Endothelial cell of umbilical vein (primary cell): Measurements from ENCODE around the gene SLC47A1. TPM values are rescaled to one million over a fixed set of nuclear protein-coding genes. Genes with fewer than 3 reads are reported as not detected.

Source experiments
- BruUV-seq: library from RNA; stranded (reverse); fragments of 400-500 nt; replicated peaks from 2 replicates; lab custom pipeline; 2021; lab: Mats Ljungman, UMichigan
- CTCF ChIA-PET: fragments of 300-600, 350-600 bp; sonication (Branson Sonifier 250); formaldehyde crosslinking; loops from one replicate; lab custom pipeline; 2021; ENCODE audit warnings: antibody characterized with exemption, inconsistent platforms; lab: Charles Lee
- POLR2A ChIA-PET: fragments of 300-600, 350-600 bp; sonication (Branson Sonifier 250); formaldehyde crosslinking; loops from one replicate; lab custom pipeline; 2021; ENCODE audit warnings: antibody characterized with exemption, inconsistent platforms; lab: Charles Lee
- DNase-seq: peaks from one replicate; pipeline ENCODE4 v3.0.0-alpha.2; 2011; ENCODE audit warnings: low read depth, low spot score
- FAIRE-seq: peaks from 2 replicates; lab custom pipeline; 2011; peaks lifted over from hg19 to GRCh38; lab: Jason Lieb, UNC
- H2AFZ ChIP-seq: 2 replicates; pipeline ENCODE4 v1.6.0; 2012; ENCODE audit warnings: low read depth, low read length, control low read depth, inconsistent platforms
- H3K27ac ChIP-seq: 2 replicates; pipeline ENCODE4 v1.5.1; 2011; ENCODE audit warnings: low read depth, mild to moderate bottlenecking, control low read depth, low read length, moderate library complexity; ENCODE audit not compliant: insufficient read depth
- H3K27me3 ChIP-seq, 2 experiments: 2 replicates each; pipeline versions ENCODE4 v1.6.0 to v1.6.1; 2011; ENCODE audit warnings: low read length in 2 of 2, mixed read lengths in 1 of 2; ENCODE audit not compliant: control insufficient read depth in 2 of 2, insufficient read depth in 2 of 2
- H3K36me3 ChIP-seq, 2 experiments: 2 replicates in 1 of 2; 3 replicates in 1 of 2; pipeline ENCODE4 v1.5.1; 2011; ENCODE audit warnings: low read length in 2 of 2, mild to moderate bottlenecking in 1 of 2, moderate library complexity in 1 of 2; ENCODE audit not compliant: control insufficient read depth in 2 of 2, insufficient read depth in 2 of 2; ENCODE audit errors: extremely low read depth in 1 of 2
- H3K4me1 ChIP-seq: 3 replicates; pipeline ENCODE4 v1.5.1; 2011; ENCODE audit warnings: mild to moderate bottlenecking, low read length; ENCODE audit not compliant: control insufficient read depth, insufficient read depth; ENCODE audit errors: extremely low read depth
- H3K4me2 ChIP-seq: 2 replicates; pipeline ENCODE4 v1.6.1; 2011; ENCODE audit warnings: low read length, control low read depth, mixed read lengths; ENCODE audit not compliant: insufficient read depth
- H3K4me3 ChIP-seq, 3 experiments: fragments of 200-600 bp in 1 of 3; sonication (generic), shearing (Covaris generic) in 1 of 3; replicated peaks in 1 of 3; 2 replicates each; pipeline ENCODE4 v1.5.1; 2011 to 2016; ENCODE audit warnings: control low read depth in 3 of 3, low read length in 3 of 3, mild to moderate bottlenecking in 2 of 3, inconsistent platforms in 1 of 3, low read depth in 1 of 3, moderate library complexity in 1 of 3; ENCODE audit not compliant: insufficient read depth in 1 of 3
- H3K79me2 ChIP-seq: 2 replicates; pipeline ENCODE4 v1.6.0; 2012; ENCODE audit warnings: low read length, inconsistent platforms; ENCODE audit not compliant: control insufficient read depth, insufficient read depth
- H3K9ac ChIP-seq: replicated peaks from 2 replicates; pipeline ENCODE3; 2011; ENCODE audit warnings: low read length, control low read depth; ENCODE audit not compliant: insufficient read depth; ENCODE audit errors: extremely low read depth
- H3K9me1 ChIP-seq: replicated peaks from 3 replicates; pipeline ENCODE4 v1.6.0; 2011; ENCODE audit warnings: mild to moderate bottlenecking, low read length; ENCODE audit not compliant: control insufficient read depth, insufficient read depth; ENCODE audit errors: extremely low read depth
- H3K9me3 ChIP-seq: replicated peaks from 2 replicates; pipeline ENCODE4 v1.5.1; 2012; ENCODE audit warnings: low read length, inconsistent platforms; ENCODE audit not compliant: control insufficient read depth, insufficient read depth
- H4K20me1 ChIP-seq: replicated peaks from 2 replicates; pipeline ENCODE3; 2011; ENCODE audit warnings: mild to moderate bottlenecking, low read length; ENCODE audit not compliant: control insufficient read depth, insufficient read depth; ENCODE audit errors: extremely low read depth
- EZH2 ChIP-seq: IDR thresholded peaks from 2 replicates; pipeline ENCODE4 v1.6.1; 2012; ENCODE audit warnings: borderline replicate concordance, low read depth, mild to moderate bottlenecking, moderate library complexity, low read length, inconsistent platforms; ENCODE audit not compliant: severe bottlenecking
- FOS ChIP-seq: IDR thresholded peaks from 2 replicates; pipeline ENCODE4 v1.6.1; 2011; ENCODE audit warnings: mild to moderate bottlenecking, low read length, moderate library complexity, borderline replicate concordance; ENCODE audit not compliant: insufficient read depth
- GATA2 ChIP-seq: IDR thresholded peaks from 2 replicates; pipeline ENCODE4 v1.7.0; 2011; ENCODE audit warnings: low read depth, mild to moderate bottlenecking, moderate library complexity, mixed read lengths, low read length; ENCODE audit not compliant: insufficient read length, insufficient read depth
- JUN ChIP-seq: IDR thresholded peaks from 2 replicates; pipeline ENCODE4 v1.6.1; 2011; ENCODE audit warnings: borderline replicate concordance, low read depth; ENCODE audit not compliant: insufficient read length, insufficient read depth
- MYC ChIP-seq: IDR thresholded peaks from one replicate; pipeline ENCODE4 v1.6.1; 2011; ENCODE audit warnings: mild to moderate bottlenecking, low read depth, low read length
- POLR2A ChIP-seq: IDR thresholded peaks from 2 replicates; pipeline ENCODE4 v1.6.1; 2012; ENCODE audit warnings: low read depth, mild to moderate bottlenecking, control low read depth, low read length
- POLR2AphosphoS5 ChIP-seq: IDR thresholded peaks from 2 replicates; pipeline ENCODE4 v1.6.1; 2012; ENCODE audit warnings: low read depth, mild to moderate bottlenecking, control low read depth, low read length, moderate library complexity; ENCODE audit not compliant: insufficient read depth
- dilution Hi-C: fragments of 300-500 bp; cut with MboI; formaldehyde crosslinking; loops from one replicate; pipeline ENCODE4 v1.15.0; 2019; ENCODE audit warnings: low sequenced_read_pairs; ENCODE audit not compliant: extremely low pct_ligation_motif_present
- intact Hi-C: fragments of 100-400 bp; cut with micrococcal nuclease; formaldehyde crosslinking; loops from one replicate; pipeline ENCODE4 v1.10.0; 2022
- polyA plus RNA-seq, 4 experiments: library from polyadenylated mRNA; depleted of rRNA in 3 of 4; stranded (reverse) in 3 of 4; unstranded in 1 of 4; fragments of >200 nt; gene quantifications; 2 replicates each; pipeline versions ENCODE4 v1.2.1 to v1.2.3, GENCODE V29; 2011 to 2012; ENCODE audit warnings: missing spikeins in 1 of 4
- total RNA-seq: library from RNA; stranded (reverse); gene quantifications from 2 replicates; pipeline ENCODE4 v1.2.3, GENCODE V29; 2021
- TF ChIP-seq, protein P1 (sequence below): IDR thresholded peaks from 2 replicates; pipeline ENCODE4 v1.6.1; 2011; ENCODE audit not compliant: insufficient read depth, insufficient read length
- TF ChIP-seq, protein P2 (sequence below), 2 donors: IDR thresholded peaks; 1 replicate in 1 of 2; 2 replicates in 1 of 2; pipeline ENCODE4 v1.5.1; 2011; ENCODE audit warnings: low read length in 2 of 2, mild to moderate bottlenecking in 2 of 2, moderate library complexity in 2 of 2, control low read depth in 1 of 2, inconsistent platforms in 1 of 2, low read depth in 1 of 2; ENCODE audit not compliant: insufficient read depth in 1 of 2; ENCODE audit errors: extremely low read depth in 1 of 2

SLC47A1 gene
- total and polyA plus RNA-seq, 2 donors (not counting 3 experiments of a cell fraction or from before 2014, with no cell fraction given) = 3.3 to 6.9 TPM

DNA sequence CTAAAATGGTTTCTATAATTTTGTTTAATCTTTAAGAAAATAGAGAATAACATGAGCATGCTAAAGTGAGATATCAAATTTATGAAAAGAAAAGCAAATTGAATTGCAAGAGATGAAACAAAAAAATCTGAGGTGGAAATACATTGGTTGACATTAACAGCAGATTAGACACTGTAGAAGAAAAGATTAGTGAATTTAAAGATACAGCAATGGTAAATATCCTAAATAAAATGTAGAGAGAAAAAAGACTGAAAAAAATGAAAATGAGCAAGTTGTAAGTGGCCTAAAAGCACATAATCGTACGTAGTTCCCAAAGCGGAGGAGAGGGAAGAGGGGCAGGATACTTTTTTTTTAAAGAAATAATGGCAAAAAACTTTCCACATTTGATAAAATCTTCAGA, 84.4 kb downstream of the SLC47A1 start:
- Histone ChIP-seq H3K9me3 (no peaks in the 10 kb centered on the region), H3K27ac (no peak overlapping the region), H2AFZ (no peak overlapping the region), H3K79me2 (no peaks in the 10 kb centered on the region), H3K27me3 (peaks cover 0 to 2% of the 10 kb centered on the region in 2 experiments), H3K36me3 (no peaks in the 10 kb centered on the region), H3K4me3 (no peak overlapping the region), H3K4me2 (no peak overlapping the region), H3K9me1 (no peaks in the 10 kb centered on the region), H3K4me1 (no peaks in the 10 kb centered on the region), H4K20me1 (no peaks in the 10 kb centered on the region), H3K9ac (no peak overlapping the region)
- CTCF ChIA-PET = no interaction called here
- TF ChIP-seq POLR2AphosphoS5 = no peak
- no peak for TF ChIP-seq JUN
- TF ChIP-seq, protein P1, sequence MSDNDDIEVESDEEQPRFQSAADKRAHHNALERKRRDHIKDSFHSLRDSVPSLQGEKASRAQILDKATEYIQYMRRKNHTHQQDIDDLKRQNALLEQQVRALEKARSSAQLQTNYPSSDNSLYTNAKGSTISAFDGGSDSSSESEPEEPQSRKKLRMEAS = no peak
- no peak for TF ChIP-seq GATA2
- TF ChIP-seq EZH2 = no peak
- no peak for TF ChIP-seq POLR2A
- no peak for TF ChIP-seq MYC
- TF ChIP-seq, protein P2, sequence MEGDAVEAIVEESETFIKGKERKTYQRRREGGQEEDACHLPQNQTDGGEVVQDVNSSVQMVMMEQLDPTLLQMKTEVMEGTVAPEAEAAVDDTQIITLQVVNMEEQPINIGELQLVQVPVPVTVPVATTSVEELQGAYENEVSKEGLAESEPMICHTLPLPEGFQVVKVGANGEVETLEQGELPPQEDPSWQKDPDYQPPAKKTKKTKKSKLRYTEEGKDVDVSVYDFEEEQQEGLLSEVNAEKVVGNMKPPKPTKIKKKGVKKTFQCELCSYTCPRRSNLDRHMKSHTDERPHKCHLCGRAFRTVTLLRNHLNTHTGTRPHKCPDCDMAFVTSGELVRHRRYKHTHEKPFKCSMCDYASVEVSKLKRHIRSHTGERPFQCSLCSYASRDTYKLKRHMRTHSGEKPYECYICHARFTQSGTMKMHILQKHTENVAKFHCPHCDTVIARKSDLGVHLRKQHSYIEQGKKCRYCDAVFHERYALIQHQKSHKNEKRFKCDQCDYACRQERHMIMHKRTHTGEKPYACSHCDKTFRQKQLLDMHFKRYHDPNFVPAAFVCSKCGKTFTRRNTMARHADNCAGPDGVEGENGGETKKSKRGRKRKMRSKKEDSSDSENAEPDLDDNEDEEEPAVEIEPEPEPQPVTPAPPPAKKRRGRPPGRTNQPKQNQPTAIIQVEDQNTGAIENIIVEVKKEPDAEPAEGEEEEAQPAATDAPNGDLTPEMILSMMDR (IDR thresholded peaks at IDR 0.05; ENCODE audit: extremely low read depth in 1 of 2, insufficient read depth in 1 of 2, low read depth in 1 of 2, low read length in 2 of 2) = no peak
- TF ChIP-seq FOS = no peak
- no peak for FAIRE-seq
- intact Hi-C loops = no loop called here
- dilution Hi-C loops = no loop called here
- BruUV-seq = no TSS peak
- no peak for DNase-seq
- POLR2A ChIA-PET = no interaction called here
